22Rv1 (cell line): Measurements from ENCODE around the gene SSC4D.

ENCODE experiments used
- H3K27ac ChIP-seq: fragments of 450-650 bp; 2 replicates; pipeline ENCODE4 v1.5.1; 2017
- ZFX ChIP-seq: fragments of 450-650 bp; IDR thresholded peaks from 2 replicates; pipeline ENCODE4 v1.6.1; 2017; ENCODE audit warnings: antibody characterized with exemption, borderline replicate concordance
- TF ChIP-seq, protein P1 (sequence below): fragments of 450-650 bp; IDR thresholded peaks from 2 replicates; pipeline ENCODE4 v1.5.1; 2017; ENCODE audit warnings: mild to moderate bottlenecking

SSC4D gene

GRCh38 chr7:76393116-76394031 is 16.1 kb downstream of the SSC4D start:
- peak overlapping the region; percentile 91 for H3K27ac ChIP-seq
- TF ChIP-seq ZFX = no peak
- TF ChIP-seq, protein P1, sequence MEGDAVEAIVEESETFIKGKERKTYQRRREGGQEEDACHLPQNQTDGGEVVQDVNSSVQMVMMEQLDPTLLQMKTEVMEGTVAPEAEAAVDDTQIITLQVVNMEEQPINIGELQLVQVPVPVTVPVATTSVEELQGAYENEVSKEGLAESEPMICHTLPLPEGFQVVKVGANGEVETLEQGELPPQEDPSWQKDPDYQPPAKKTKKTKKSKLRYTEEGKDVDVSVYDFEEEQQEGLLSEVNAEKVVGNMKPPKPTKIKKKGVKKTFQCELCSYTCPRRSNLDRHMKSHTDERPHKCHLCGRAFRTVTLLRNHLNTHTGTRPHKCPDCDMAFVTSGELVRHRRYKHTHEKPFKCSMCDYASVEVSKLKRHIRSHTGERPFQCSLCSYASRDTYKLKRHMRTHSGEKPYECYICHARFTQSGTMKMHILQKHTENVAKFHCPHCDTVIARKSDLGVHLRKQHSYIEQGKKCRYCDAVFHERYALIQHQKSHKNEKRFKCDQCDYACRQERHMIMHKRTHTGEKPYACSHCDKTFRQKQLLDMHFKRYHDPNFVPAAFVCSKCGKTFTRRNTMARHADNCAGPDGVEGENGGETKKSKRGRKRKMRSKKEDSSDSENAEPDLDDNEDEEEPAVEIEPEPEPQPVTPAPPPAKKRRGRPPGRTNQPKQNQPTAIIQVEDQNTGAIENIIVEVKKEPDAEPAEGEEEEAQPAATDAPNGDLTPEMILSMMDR = peak; percentile 39; the same call in 1 of the 2 replicates

DNA sequence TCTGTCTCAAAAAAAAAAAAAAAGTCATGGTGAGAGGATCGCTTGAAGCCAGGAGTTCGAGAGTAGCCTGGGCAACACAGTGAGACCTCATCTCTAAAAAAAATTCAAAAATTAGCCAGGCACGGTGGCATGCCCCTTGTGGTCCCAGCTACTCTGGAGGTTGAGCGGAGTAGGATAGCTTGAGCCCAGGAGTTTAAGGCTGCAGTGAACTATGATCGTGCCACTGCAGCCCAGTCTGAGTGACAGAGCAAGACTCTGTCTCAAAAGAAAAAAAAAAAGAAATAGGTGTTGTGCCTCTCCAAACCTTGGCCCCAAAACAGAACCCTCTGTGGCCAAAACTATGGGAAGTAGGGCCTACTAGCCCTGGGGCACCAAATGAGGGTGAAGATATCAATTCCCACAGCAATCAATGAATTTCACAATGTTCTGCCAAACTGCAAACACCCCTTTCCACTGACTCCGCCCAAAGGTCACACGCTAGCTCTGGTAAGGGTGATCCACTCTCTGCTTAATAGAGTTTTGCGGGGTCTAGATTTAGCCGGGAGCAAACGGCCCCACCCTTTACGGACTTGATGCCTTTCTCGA is 16.9 kb downstream of the SSC4D start:
- TF ChIP-seq, protein P1 = no peak
- TF ChIP-seq ZFX = no peak

GRCh38 chr7:76390092-76390491 is 19.4 kb downstream of the SSC4D start:
- TF ChIP-seq, protein P1 = no peak
- TF ChIP-seq ZFX = no peak
- 0 out of 2 replicates have a peak overlapping the region, but pooled peaks have one; percentile 53 for H3K27ac ChIP-seq

More for the DNA sequence above, 16.9 kb downstream of the SSC4D start:
- H3K27ac ChIP-seq = peak overlapping the region; percentile 91

DNA sequence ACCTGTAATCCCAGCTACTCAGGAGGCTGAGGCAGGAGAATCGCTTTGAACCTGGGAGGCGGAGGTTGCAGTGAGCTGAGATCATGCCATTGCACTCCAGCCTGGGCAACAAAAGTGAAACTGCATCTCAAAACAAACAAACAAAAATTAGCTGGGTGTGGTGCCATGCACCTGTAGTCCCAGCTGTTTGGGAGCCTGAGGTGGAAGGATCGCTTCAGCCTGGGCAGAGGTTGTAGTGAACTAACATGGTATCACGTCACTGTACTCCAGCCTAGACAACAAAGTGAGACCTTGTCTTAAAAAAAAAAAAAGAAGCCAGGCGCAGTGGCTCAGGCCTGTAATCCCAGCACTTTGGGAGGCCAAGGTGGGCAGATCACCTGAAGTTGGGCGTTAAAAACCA is 21.7 kb downstream of the SSC4D start:
- peak overlapping the region; percentile 53; the same call in 1 of the 2 replicates for H3K27ac ChIP-seq

DNA sequence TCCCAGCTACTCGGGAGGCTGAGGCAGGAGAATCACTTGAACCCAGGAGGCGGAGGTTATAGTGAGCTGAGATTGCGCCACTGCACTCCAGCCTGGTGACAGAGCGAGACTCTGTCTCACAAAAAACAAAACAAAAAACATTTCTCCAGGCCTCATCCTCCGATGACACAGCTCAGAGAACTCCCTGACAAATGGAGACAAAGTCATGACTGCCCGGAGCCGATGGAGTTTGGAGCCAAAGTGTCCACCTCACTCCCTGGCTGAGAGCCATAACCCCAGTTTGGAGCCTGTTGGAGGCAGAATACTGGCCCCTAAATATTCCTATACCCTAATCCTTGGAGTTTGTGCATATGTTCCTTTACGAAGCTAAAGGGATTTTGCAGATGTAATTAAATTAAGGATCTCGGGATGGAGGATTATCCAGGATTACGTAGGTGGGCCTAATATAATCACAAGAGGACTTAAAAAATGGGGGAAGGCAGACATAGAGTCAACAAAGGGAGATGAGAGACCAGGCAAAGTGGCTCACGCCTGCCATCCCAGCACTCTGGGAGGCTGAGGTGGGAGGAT is 22.7 kb downstream of the SSC4D start:
- TF ChIP-seq, protein P1 = no peak
- TF ChIP-seq ZFX = no peak
- H3K27ac ChIP-seq = no peak overlapping the region

GRCh38 chr7:76383089-76383944 is 26.2 kb downstream of the SSC4D start:
- peak overlapping the region; percentile 35 for H3K27ac ChIP-seq
- no peak for TF ChIP-seq ZFX
- TF ChIP-seq, protein P1 = peak; percentile 61

DNA sequence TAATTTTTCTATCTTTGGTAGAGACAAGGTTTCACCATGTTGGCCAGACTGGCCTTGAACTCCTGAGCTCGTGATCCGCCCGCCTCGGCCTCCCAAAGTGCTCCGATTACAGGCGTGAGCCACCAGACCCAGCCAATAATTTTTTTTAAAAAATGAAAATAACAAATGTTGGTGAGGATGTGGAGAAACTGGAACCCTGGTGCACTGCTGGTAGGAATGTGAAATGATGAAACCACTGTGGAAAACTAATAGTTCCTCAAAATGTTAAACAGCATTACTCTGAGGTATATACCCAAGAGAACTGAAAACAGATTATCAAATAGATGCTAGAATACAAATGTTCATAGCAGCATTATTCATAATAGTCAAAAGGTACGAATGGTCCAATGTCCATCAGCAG is 27.7 kb downstream of the SSC4D start:
- no peak for TF ChIP-seq ZFX
- TF ChIP-seq, protein P1 = no peak
- no peak overlapping the region for H3K27ac ChIP-seq
